Parathyroid adenoma (tissue), 2 donors: ENCODE measurements around the gene SNAP47.

Experiments used
- H2AFZ ChIP-seq: fragments of 300-600 bp; sonication (generic); one replicate; pipeline ENCODE4 v1.7.0; 2017; ENCODE audit warnings: antibody characterized with exemption, mild to moderate bottlenecking
- H3K27ac ChIP-seq: fragments of 300-600 bp; sonication (generic); one replicate; pipeline ENCODE4 v1.7.0; 2017
- H3K27me3 ChIP-seq: fragments of 300-600 bp; sonication (generic); one replicate; pipeline ENCODE4 v1.7.0; 2017; ENCODE audit warnings: low read length; ENCODE audit not compliant: control insufficient read depth, insufficient read depth
- H3K36me3 ChIP-seq: fragments of 300-600 bp; sonication (generic); one replicate; pipeline ENCODE4 v1.7.0; 2017; ENCODE audit warnings: low read length; ENCODE audit not compliant: control insufficient read depth, insufficient read depth
- H3K4me1 ChIP-seq: fragments of 300-600 bp; sonication (generic); one replicate; pipeline ENCODE4 v1.7.0; 2017; ENCODE audit warnings: control low read depth
- H3K4me2 ChIP-seq: fragments of 300-600 bp; sonication (generic); one replicate; pipeline ENCODE4 v1.7.0; 2017; ENCODE audit warnings: low read length
- H3K4me3 ChIP-seq: fragments of 300-600 bp; sonication (generic); one replicate; pipeline ENCODE4 v1.7.0; 2017; ENCODE audit warnings: low read depth, low read length
- H3K79me2 ChIP-seq: fragments of 300-600 bp; sonication (generic); one replicate; pipeline ENCODE4 v1.7.0; 2017; ENCODE audit warnings: control low read depth
- H3K9ac ChIP-seq: fragments of 300-600 bp; sonication (generic); one replicate; pipeline ENCODE4 v1.7.0; 2017; ENCODE audit warnings: mild to moderate bottlenecking
- H3K9me3 ChIP-seq: fragments of 300-600 bp; sonication (generic); one replicate; pipeline ENCODE4 v1.7.0; 2017; ENCODE audit warnings: low read length; ENCODE audit not compliant: control insufficient read depth
- TF ChIP-seq, protein P1 (sequence below): fragments of 300-600 bp; sonication (generic); IDR thresholded peaks from one replicate; pipeline ENCODE4 v1.7.0; 2017; ENCODE audit warnings: antibody characterized with exemption, mild to moderate bottlenecking
- donor health status: primary hyperparathyroidism.

Gene SNAP47

DNA sequence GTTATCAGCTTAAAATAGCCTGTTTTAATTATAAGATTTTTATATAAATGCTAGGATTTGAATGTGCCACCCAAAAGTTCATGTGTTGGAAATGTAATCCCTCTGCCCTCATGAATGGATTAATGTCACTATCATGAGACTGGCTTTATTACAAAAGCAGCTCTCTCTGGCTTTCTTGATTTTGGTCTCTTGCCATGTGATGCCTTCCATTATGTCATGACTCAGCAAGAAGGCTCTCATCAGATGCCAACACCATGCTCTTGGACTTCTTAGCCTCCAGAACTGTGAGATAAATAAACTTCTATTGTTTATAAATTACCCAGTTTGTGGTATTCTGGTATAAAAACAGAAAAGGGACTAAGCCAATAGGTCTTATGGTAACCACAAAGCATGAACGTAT lies 73.3 kb downstream of the SNAP47 start:
- no peaks in the 10 kb centered on the region for H3K36me3 ChIP-seq
- TF ChIP-seq, protein P1, sequence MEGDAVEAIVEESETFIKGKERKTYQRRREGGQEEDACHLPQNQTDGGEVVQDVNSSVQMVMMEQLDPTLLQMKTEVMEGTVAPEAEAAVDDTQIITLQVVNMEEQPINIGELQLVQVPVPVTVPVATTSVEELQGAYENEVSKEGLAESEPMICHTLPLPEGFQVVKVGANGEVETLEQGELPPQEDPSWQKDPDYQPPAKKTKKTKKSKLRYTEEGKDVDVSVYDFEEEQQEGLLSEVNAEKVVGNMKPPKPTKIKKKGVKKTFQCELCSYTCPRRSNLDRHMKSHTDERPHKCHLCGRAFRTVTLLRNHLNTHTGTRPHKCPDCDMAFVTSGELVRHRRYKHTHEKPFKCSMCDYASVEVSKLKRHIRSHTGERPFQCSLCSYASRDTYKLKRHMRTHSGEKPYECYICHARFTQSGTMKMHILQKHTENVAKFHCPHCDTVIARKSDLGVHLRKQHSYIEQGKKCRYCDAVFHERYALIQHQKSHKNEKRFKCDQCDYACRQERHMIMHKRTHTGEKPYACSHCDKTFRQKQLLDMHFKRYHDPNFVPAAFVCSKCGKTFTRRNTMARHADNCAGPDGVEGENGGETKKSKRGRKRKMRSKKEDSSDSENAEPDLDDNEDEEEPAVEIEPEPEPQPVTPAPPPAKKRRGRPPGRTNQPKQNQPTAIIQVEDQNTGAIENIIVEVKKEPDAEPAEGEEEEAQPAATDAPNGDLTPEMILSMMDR, result no peak
- no peaks in the 10 kb centered on the region for H3K9me3 ChIP-seq
- H3K27me3 ChIP-seq, result no peaks in the 10 kb centered on the region
- no peak overlapping the region for H3K4me2 ChIP-seq
- no peak overlapping the region for H3K4me3 ChIP-seq
- H3K4me1 ChIP-seq, result no peaks in the 10 kb centered on the region
- no peak overlapping the region for H2AFZ ChIP-seq
- no peaks in the 10 kb centered on the region for H3K79me2 ChIP-seq
- no peak overlapping the region for H3K9ac ChIP-seq
- no peak overlapping the region for H3K27ac ChIP-seq

DNA sequence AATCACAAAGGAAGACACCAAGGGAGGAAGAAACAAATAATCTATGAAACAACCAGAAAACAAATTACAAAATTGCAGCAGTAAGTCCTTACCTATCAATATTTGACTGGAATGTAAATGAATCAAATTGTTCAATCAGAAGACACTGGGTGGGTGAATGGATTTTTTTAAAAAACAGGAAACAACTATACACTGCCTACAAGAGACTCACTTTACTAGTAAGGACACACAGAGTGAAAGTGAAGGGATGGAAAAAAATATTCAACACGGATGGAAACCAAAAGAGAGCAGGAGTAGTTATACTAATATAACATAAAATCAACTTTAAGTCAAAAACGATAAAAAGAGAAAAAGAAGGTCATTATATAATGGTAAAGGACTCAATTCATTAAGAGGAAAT lies 73.8 kb downstream of the SNAP47 start:
- Histone ChIP-seq H3K4me2 (no peak overlapping the region), H3K27ac (no peak overlapping the region), H3K9ac (no peak overlapping the region), H3K4me3 (no peak overlapping the region), H3K79me2 (no peaks in the 10 kb centered on the region), H2AFZ (no peak overlapping the region), H3K36me3 (no peaks in the 10 kb centered on the region), H3K4me1 (no peaks in the 10 kb centered on the region), H3K27me3 (no peaks in the 10 kb centered on the region), H3K9me3 (no peaks in the 10 kb centered on the region)
- TF ChIP-seq, protein P1, result no peak

DNA sequence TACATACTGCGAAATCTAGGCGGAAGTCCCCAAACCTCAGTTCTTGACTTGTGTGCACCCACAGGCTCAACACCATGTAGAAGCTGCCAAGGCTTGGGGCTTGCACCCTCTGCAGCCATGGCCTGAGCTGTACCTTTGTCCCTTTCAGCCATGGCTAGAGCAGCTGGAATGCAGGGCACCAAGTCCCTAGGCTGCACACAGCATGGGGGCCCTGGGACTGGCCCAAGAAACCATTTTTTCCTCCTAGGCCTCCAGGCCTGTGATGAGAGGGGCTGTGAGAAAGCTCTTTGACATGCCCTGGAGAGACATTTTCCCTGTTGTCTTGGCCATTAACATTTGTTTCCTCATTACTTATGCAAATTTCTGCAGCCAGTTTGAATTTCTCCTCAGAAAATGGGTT lies 78.7 kb downstream of the SNAP47 start:
- Histone ChIP-seq H3K79me2 (no peaks in the 10 kb centered on the region), H2AFZ (no peak overlapping the region), H3K4me3 (no peak overlapping the region), H3K4me1 (no peaks in the 10 kb centered on the region), H3K4me2 (no peak overlapping the region), H3K36me3 (no peaks in the 10 kb centered on the region), H3K27ac (no peak overlapping the region), H3K9me3 (no peaks in the 10 kb centered on the region), H3K9ac (no peak overlapping the region), H3K27me3 (no peaks in the 10 kb centered on the region)
- TF ChIP-seq, protein P1, result no peak

DNA sequence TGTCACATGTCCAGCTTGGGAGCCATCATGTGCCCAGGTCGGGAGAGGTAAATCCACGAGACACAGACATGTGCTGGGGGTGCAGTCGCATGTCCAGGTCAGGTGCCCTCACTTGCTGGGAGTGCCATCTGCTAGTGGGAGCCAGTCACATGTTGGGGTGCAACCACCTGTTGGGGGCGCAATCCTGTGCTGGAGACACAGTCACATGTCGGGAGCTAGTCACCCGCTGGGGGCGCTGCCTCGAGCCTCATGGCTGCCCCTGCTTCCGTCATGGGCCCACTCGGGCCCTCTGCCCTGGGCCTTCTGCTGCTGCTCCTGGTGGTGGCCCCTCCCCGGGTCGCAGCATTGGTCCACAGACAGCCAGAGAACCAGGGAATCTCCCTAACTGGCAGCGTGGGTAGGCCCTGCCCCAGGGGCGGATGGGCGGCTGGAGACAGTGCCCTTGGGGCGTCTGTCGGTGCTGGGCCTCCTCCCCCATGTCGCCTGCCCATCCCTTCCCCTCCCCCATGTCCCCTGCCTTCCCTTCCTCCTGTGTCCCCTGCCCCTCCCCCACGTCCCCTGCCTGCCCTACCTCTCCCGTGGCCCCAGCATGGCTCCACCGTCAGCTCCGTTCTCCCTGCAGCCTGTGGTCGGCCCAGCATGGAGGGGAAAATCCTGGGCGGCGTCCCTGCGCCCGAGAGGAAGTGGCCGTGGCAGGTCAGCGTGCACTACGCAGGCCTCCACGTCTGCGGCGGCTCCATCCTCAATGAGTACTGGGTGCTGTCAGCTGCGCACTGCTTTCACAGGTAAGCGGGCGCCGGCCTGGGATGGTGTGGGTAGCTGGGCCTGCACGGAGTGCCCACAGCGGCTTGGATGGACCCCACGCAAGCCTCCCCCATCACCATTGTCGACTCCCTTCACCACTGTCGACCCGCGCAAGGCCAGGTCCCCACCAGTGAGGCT lies 80.5 kb downstream of the SNAP47 start, which contains the start of gene PRSS38:
PRSS38 (plus strand) TSS at position 208 of the 942 bp plus-strand sequence; CDS start at position 250, 42 bp downstream.
- Histone ChIP-seq H3K9me3 (no peaks in the 10 kb centered on the region), H3K4me3 (no peak within 1 kb of the TSS), H3K79me2 (no peaks in the 10 kb centered on the region), H3K27ac (no peak within 1 kb of the TSS), H3K9ac (no peak within 1 kb of the TSS), H3K4me1 (no peaks in the 10 kb centered on the region), H3K27me3 (no peaks in the 10 kb centered on the region), H3K36me3 (no peaks in the 10 kb centered on the region), H2AFZ (no peak within 1 kb of the TSS), H3K4me2 (no peak within 1 kb of the TSS)
- TF ChIP-seq, protein P1, result no peak
